Peyer's patch (tissue), 4 donors: ENCODE results near the gene FCGR3A. TPM values are rescaled to one million over a fixed set of nuclear protein-coding genes. Genes with fewer than 3 reads are reported as not detected.
"Not testable (repeated sequence)": the region's sequence is repeated elsewhere in the genome, so short reads cannot be mapped to it uniquely, and the experiment has no call there.

ENCODE experiments used
- DNase-seq, 3 donors: peaks; one replicate each; pipeline ENCODE4 v3.0.0-alpha.2; 2017 to 2019
- H3K27ac ChIP-seq, 4 donors: fragments of 200-600 bp; sonication (generic); one replicate each; pipeline ENCODE4 v1.5.1; 2016 to 2019
- H3K27me3 ChIP-seq, 2 donors: fragments of 200-600 bp; sonication (generic); one replicate each; pipeline ENCODE4 v1.5.1; 2019
- H3K36me3 ChIP-seq, 3 donors: fragments of 200-600 bp; sonication (generic); one replicate each; pipeline ENCODE4 v1.5.1; 2016 to 2019
- H3K4me1 ChIP-seq, 4 donors: fragments of 200-600 bp; sonication (generic); one replicate each; pipeline ENCODE4 v1.5.1; 2016 to 2019
- H3K4me3 ChIP-seq, 4 donors: fragments of 200-600 bp; sonication (generic); 1 replicate in 3 of 4; 2 replicates in 1 of 4; pipeline ENCODE4 v1.5.1; 2016 to 2019; ENCODE audit warnings: mild to moderate bottlenecking in 1 of 4
- H3K9me3 ChIP-seq, 4 donors: fragments of 200-600 bp; sonication (generic); one replicate each; pipeline ENCODE4 v1.5.1; 2016 to 2019; ENCODE audit warnings: mild to moderate bottlenecking in 1 of 4
- POLR2A ChIP-seq, 2 donors: fragments of 450-650 bp; IDR thresholded peaks; one replicate each; pipeline ENCODE4 v1.5.1; 2017; ENCODE audit warnings: antibody characterized with exemption in 2 of 2, mild to moderate bottlenecking in 2 of 2, moderate library complexity in 2 of 2
- total RNA-seq, 4 donors: library from RNA; depleted of rRNA; stranded (reverse); fragments of >200 nt; gene quantifications; one replicate each; pipeline ENCODE4 v1.1.0, GENCODE V29; 2016
- TF ChIP-seq, protein P1 (sequence below), 6 experiments: fragments of 450-650 bp in 4 of 6; fragments of 200-600 bp in 2 of 6; sonication (generic) in 1 of 6; IDR thresholded peaks; one replicate each; pipeline ENCODE4 v1.5.1; 2017 to 2019; ENCODE audit warnings: antibody characterized with exemption in 6 of 6, mild to moderate bottlenecking in 3 of 6, moderate library complexity in 1 of 6

The FCGR3A gene
- total RNA-seq, 4 donors from 2014 or later = 0.53 to 2.8 TPM; not detected in 2

- H3K36me3 ChIP-seq, DNase-seq, H3K4me1 ChIP-seq, H3K4me3 ChIP-seq, H3K9me3 ChIP-seq, H3K27me3 ChIP-seq: not testable (repeated sequence)
- H3K27ac ChIP-seq = peak overlapping the region in 2 of 4 donors; percentile 12 to 48
Measured at GRCh38 chr1:161513448-161513780, 36.2 kb downstream of the FCGR3A start.

DNA sequence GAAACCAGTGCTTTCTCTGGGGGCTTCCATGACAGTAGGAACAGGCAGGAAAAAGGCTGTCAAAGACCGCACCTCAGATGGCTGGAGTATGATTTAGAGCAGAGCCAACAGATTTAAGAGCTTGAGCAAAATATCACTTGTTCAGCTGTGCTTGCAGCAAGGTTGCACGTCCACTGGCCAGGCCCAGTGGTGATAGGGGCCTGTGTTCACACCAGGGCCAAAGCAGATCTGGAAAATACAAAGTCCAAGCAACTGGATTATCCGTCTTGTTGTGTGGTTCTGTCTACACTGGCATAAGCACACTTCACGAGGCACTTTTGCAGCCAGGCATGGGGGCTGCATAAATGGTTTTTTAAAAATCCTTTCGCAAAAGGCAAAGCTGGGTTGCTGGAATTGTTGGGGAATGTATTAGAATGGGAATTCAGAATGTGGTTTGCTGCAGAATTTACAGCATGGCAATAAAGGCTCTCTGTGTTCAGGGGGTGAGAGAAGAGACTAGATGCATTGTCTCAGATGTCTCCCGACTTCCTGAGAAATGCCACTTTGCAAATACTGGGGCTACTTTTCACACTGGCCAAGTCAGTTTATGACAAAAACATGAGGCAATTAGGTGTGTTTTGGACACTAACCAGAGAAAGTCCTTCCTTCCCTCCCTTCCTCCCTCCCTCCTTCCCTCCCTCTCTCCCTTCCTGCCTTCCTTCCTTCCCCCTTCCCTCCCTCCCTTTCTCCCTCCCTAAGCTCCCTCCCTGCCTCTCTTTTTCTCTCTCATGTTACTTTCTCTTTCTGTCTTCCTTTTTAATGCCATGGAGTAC, 36.8 kb downstream of the FCGR3A start:
- H3K27ac ChIP-seq = peak overlapping the region in 1 of 4 donors; percentile 9
- not testable (repeated sequence) for H3K27me3 ChIP-seq, H3K36me3 ChIP-seq, H3K4me1 ChIP-seq, DNase-seq, H3K9me3 ChIP-seq, H3K4me3 ChIP-seq

GRCh38 chr1:161511756-161512060, 37.9 kb downstream of the FCGR3A start:
- H3K36me3 ChIP-seq = no peaks in the 10 kb centered on the region
- no peak for DNase-seq
- peaks cover 0 to 4% (median 0%) of the 10 kb centered on the region in 4 donors for H3K4me1 ChIP-seq
- no peak overlapping the region for H3K4me3 ChIP-seq
- TF ChIP-seq, protein P1, sequence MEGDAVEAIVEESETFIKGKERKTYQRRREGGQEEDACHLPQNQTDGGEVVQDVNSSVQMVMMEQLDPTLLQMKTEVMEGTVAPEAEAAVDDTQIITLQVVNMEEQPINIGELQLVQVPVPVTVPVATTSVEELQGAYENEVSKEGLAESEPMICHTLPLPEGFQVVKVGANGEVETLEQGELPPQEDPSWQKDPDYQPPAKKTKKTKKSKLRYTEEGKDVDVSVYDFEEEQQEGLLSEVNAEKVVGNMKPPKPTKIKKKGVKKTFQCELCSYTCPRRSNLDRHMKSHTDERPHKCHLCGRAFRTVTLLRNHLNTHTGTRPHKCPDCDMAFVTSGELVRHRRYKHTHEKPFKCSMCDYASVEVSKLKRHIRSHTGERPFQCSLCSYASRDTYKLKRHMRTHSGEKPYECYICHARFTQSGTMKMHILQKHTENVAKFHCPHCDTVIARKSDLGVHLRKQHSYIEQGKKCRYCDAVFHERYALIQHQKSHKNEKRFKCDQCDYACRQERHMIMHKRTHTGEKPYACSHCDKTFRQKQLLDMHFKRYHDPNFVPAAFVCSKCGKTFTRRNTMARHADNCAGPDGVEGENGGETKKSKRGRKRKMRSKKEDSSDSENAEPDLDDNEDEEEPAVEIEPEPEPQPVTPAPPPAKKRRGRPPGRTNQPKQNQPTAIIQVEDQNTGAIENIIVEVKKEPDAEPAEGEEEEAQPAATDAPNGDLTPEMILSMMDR (IDR thresholded peaks at IDR 0.05) = no peak
- no peak for TF ChIP-seq POLR2A (IDR thresholded peaks at IDR 0.05)
- H3K27me3 ChIP-seq = no peaks in the 10 kb centered on the region
- no peak overlapping the region for H3K27ac ChIP-seq
- no peaks in the 10 kb centered on the region for H3K9me3 ChIP-seq

DNA sequence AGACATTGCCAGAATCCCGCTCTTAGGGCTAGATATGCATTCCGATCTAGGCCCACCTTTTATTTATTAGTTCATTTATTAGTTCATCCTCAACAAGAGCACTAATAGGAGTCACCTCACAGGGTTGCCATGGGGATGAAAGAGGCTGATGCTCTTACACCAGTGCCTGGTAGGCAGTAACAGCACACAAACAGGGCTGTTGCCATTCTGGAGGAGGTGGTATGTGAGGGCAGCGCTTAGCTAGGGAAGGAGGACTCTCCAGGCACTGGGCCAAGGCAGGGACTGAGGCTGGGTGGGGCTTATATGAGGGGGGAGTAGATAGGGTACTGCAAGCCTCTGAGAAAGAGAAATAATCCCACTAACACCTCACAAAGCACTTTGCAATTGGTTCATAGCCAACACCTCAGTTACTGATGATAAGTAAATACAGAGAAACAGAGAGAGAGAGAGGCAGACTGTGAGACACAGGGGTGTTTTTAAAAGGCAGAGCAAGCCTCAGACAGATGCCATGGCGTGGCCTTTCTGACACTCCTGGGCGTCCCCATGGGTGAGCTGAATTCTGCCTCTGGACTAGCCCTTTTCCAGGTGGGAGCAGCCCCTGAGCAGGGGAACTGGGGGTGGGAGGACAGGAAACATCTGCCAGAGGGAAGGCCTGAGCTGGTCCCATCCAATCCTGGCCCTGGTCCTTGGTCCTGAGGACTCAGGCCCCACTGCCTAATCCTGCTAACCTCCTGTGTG, 38.4 kb downstream of the FCGR3A start:
- H3K27me3 ChIP-seq = no peaks in the 10 kb centered on the region
- no peaks in the 10 kb centered on the region for H3K36me3 ChIP-seq
- H3K9me3 ChIP-seq = no peaks in the 10 kb centered on the region
- H3K4me3 ChIP-seq = no peak overlapping the region
- TF ChIP-seq, protein P1 (IDR thresholded peaks at IDR 0.05) = no peak
- no peak for TF ChIP-seq POLR2A (IDR thresholded peaks at IDR 0.05)
- peaks cover 0 to 4% (median 0%) of the 10 kb centered on the region in 4 donors for H3K4me1 ChIP-seq
- no peak overlapping the region for H3K27ac ChIP-seq
- no peak for DNase-seq

- H3K4me1 ChIP-seq = peaks cover 0 to 4% (median 0%) of the 10 kb centered on the region in 4 donors
- H3K27me3 ChIP-seq = no peaks in the 10 kb centered on the region
- H3K27ac ChIP-seq = no peak overlapping the region
- no peak for TF ChIP-seq POLR2A (IDR thresholded peaks at IDR 0.05)
- TF ChIP-seq, protein P1 (IDR thresholded peaks at IDR 0.05) = no peak
- H3K4me3 ChIP-seq = no peak overlapping the region
- no peaks in the 10 kb centered on the region for H3K36me3 ChIP-seq
- no peaks in the 10 kb centered on the region for H3K9me3 ChIP-seq
- DNase-seq = no peak
Measured at GRCh38 chr1:161510477-161510876, 39.1 kb downstream of the FCGR3A start.

DNA sequence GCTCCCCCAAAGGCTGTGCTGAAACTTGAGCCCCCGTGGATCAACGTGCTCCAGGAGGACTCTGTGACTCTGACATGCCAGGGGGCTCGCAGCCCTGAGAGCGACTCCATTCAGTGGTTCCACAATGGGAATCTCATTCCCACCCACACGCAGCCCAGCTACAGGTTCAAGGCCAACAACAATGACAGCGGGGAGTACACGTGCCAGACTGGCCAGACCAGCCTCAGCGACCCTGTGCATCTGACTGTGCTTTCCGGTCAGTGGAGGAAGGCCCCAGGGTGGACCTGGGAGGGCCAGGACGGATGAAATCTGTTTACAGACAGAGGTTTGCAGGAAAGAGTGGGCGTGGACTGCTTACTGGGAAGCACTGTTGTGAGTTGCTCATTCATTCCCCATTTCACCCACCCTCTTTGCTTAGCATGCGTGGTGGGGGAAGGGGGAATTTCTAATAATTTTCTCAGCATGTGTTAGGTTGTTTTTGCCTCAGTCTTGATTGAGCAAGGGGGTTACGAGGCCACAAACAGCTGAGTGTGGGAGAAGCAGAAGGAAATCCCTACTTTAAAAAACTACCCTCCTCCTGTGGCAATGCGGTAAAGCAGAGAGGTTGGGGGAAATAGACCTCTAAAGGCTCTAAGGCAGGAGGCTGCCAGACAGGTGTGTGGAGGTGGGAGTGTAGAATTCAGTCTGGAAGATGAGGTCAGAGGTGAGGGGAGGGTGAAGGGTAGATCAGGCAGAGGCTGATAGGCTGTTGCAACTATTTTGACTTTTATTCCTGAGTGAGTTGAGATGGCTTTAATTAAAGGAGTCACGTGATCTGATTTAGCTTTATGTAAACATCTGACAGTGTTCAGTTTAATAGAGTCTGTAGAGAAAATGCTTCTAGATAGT, 43.0 kb downstream of the FCGR3A start:
- H3K9me3 ChIP-seq = no peaks in the 10 kb centered on the region
- no peak for TF ChIP-seq POLR2A (IDR thresholded peaks at IDR 0.05)
- TF ChIP-seq, protein P1 (IDR thresholded peaks at IDR 0.05) = no peak
- H3K27ac ChIP-seq = peak overlapping the region in 1 of 4 donors; percentile 40
- H3K4me3 ChIP-seq = peak overlapping the region in 2 of 4 donors; percentile 11 to 19
- H3K36me3 ChIP-seq = no peaks in the 10 kb centered on the region
- H3K27me3 ChIP-seq = no peaks in the 10 kb centered on the region
- DNase-seq = no peak
- H3K4me1 ChIP-seq = no peaks in the 10 kb centered on the region
